KMS-11 (cell line): ENCODE data around the gene MGRN1.

Source experiments
- H2AFZ ChIP-seq: fragments of 200-600 bp; sonication (generic); 2 replicates; pipeline ENCODE4 v1.6.1; 2016; ENCODE audit warnings: antibody characterized with exemption, mixed run types, low read depth
- H3K27ac ChIP-seq: fragments of 200-600 bp; sonication (generic); 2 replicates; pipeline ENCODE4 v1.6.1; 2016; ENCODE audit warnings: mild to moderate bottlenecking, mixed run types
- H3K27me3 ChIP-seq: fragments of 200-600 bp; sonication (generic); 2 replicates; pipeline ENCODE4 v1.6.1; 2017; ENCODE audit warnings: mild to moderate bottlenecking, low read depth, mixed run types, moderate library complexity; ENCODE audit not compliant: insufficient read depth
- H3K36me3 ChIP-seq: fragments of 200-600 bp; sonication (generic); 2 replicates; pipeline ENCODE4 v1.6.1; 2017; ENCODE audit warnings: mild to moderate bottlenecking, mixed run types; ENCODE audit not compliant: insufficient read depth
- H3K4me1 ChIP-seq: fragments of 200-600 bp; sonication (generic); 2 replicates; pipeline ENCODE4 v1.6.1; 2016; ENCODE audit warnings: mild to moderate bottlenecking, low read depth, mixed run types; ENCODE audit not compliant: poor library complexity, severe bottlenecking
- H3K4me2 ChIP-seq: fragments of 200-600 bp; sonication (generic); 2 replicates; pipeline ENCODE4 v1.7.0; 2016; ENCODE audit warnings: mild to moderate bottlenecking, mixed run types
- H3K4me3 ChIP-seq: fragments of 200-600 bp; sonication (generic); IDR thresholded peaks from 2 replicates; pipeline ENCODE4 v1.6.1; 2017; ENCODE audit warnings: low read depth, low read length, mixed read lengths; ENCODE audit not compliant: insufficient read depth
- H3K79me2 ChIP-seq: fragments of 200-600 bp; sonication (generic); 2 replicates; pipeline ENCODE4 v1.6.1; 2016; ENCODE audit warnings: low read depth, mixed run types; ENCODE audit not compliant: insufficient read depth
- H3K9ac ChIP-seq: fragments of 200-600 bp; sonication (generic); 2 replicates; pipeline ENCODE4 v1.6.1; 2016; ENCODE audit warnings: mild to moderate bottlenecking, mixed run types
- H4K20me1 ChIP-seq: fragments of 200-600 bp; sonication (generic); 2 replicates; pipeline ENCODE4 v1.6.1; 2016; ENCODE audit warnings: mild to moderate bottlenecking, mixed run types; ENCODE audit not compliant: insufficient read depth
- CTCF ChIP-seq: fragments of 200-600 bp; sonication (generic); conservative IDR thresholded peaks from 2 replicates; pipeline ENCODE4 v1.6.1; 2017; ENCODE audit warnings: low read depth, mild to moderate bottlenecking, antibody characterized with exemption, low read length, moderate library complexity, mixed read lengths

MGRN1 gene

GRCh38 chr16:4666537-4667202 lies 42.0 kb downstream of the MGRN1 start:
- no peak for TF ChIP-seq CTCF
- no peak overlapping the region for H3K4me2 ChIP-seq

GRCh38 chr16:4667203-4667963 lies 42.8 kb downstream of the MGRN1 start:
- H3K79me2 ChIP-seq = no peaks in the 10 kb centered on the region
- no peaks in the 10 kb centered on the region for H4K20me1 ChIP-seq
- no peak overlapping the region for H2AFZ ChIP-seq
- H3K4me2 ChIP-seq = no peak overlapping the region
- H3K27ac ChIP-seq = no peak overlapping the region
- no peak overlapping the region for H3K9ac ChIP-seq
- no peak for TF ChIP-seq CTCF
- no peaks in the 10 kb centered on the region for H3K27me3 ChIP-seq
- H3K4me3 ChIP-seq = no peak overlapping the region
- H3K4me1 ChIP-seq = no peaks in the 10 kb centered on the region
- peaks cover 12% of the 10 kb centered on the region; the same call in 1 of the 2 replicates for H3K36me3 ChIP-seq

More at GRCh38 chr16:4666537-4667202, 42.0 kb downstream of the MGRN1 start:
- Histone ChIP-seq H3K4me1 (no peaks in the 10 kb centered on the region), H3K27ac (no peak overlapping the region), H3K79me2 (no peaks in the 10 kb centered on the region), H3K27me3 (no peaks in the 10 kb centered on the region), H3K36me3 (peaks cover 12% of the 10 kb centered on the region; the same call in 1 of the 2 replicates), H4K20me1 (no peaks in the 10 kb centered on the region), H3K4me3 (no peak overlapping the region), H2AFZ (no peak overlapping the region), H3K9ac (no peak overlapping the region)

GRCh38 chr16:4668313-4668960 lies 43.8 kb downstream of the MGRN1 start:
- no peaks in the 10 kb centered on the region for H3K4me1 ChIP-seq
- H3K4me3 ChIP-seq = no peak overlapping the region
- H3K4me2 ChIP-seq = no peak overlapping the region
- no peaks in the 10 kb centered on the region for H4K20me1 ChIP-seq
- H3K36me3 ChIP-seq = peaks cover 12% of the 10 kb centered on the region; the same call in 1 of the 2 replicates
- H3K27me3 ChIP-seq = no peaks in the 10 kb centered on the region
- no peak overlapping the region for H3K27ac ChIP-seq
- H3K9ac ChIP-seq = no peak overlapping the region
- no peak for TF ChIP-seq CTCF
- H3K79me2 ChIP-seq = no peaks in the 10 kb centered on the region
- H2AFZ ChIP-seq = no peak overlapping the region

- no peak for TF ChIP-seq CTCF
- Histone ChIP-seq H3K27me3 (no peaks in the 10 kb centered on the region), H3K9ac (no peak overlapping the region), H2AFZ (no peak overlapping the region), H3K4me2 (no peak overlapping the region), H4K20me1 (no peaks in the 10 kb centered on the region), H3K36me3 (peaks cover 5% of the 10 kb centered on the region; the same call in 1 of the 2 replicates), H3K4me1 (peaks cover 38% of the 10 kb centered on the region), H3K4me3 (no peak overlapping the region), H3K79me2 (peaks cover 5% of the 10 kb centered on the region; the same call in 1 of the 2 replicates), H3K27ac (no peak overlapping the region)
These were observed 48.9 kb downstream of the MGRN1 start for GRCh38 chr16:4673387-4674046.
